ENCODE results near the gene P2RX7.

Gene P2RX7

DNA sequence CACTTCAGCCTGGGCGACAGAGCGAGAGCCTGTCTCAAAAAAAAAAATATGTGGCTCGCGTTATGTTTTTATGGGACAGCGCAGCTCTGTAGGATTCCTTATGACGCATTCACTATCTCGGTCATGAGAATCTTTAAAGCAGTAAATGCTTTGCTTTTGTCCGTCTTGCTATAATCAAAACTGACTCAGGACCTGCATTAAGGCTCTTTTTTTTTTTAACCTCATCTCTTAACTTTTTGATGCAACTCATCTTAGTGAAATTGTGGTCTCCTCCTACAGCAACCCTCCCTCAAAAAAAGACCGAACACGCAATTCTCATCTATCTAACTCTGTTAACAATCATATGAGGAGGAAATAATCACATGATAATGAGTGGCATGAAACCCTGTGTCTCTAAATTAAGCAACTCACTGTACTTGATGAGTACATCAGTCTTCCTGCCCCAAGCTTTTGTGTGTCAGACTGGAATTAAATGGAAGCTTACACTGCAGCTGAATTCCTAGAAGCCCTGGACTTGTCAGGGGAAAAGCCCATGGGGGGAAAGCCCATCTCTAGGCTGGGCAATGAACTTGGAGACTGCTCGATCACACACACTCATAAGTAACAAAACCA is 81.6 kb downstream of the P2RX7 start:
- no peaks in the 10 kb centered on the region for H4K20me1 ChIP-seq (ENCODE audit: insufficient read depth, low read length)
- H3K4me3 ChIP-seq (ENCODE audit: low read depth in 1 of 2, low read length in 2 of 2) = no peak overlapping the region
- DNase-seq = no peak
- H3K9ac ChIP-seq (ENCODE audit: low read depth, low read length) = no peak overlapping the region
- peaks cover 9% of the 10 kb centered on the region for H3K36me3 ChIP-seq (ENCODE audit: insufficient read depth, low read length)
- H3K79me2 ChIP-seq (ENCODE audit: insufficient read depth, low read length) = peaks cover 10% of the 10 kb centered on the region; the same call in 1 of the 2 replicates
- TF ChIP-seq, protein P1, sequence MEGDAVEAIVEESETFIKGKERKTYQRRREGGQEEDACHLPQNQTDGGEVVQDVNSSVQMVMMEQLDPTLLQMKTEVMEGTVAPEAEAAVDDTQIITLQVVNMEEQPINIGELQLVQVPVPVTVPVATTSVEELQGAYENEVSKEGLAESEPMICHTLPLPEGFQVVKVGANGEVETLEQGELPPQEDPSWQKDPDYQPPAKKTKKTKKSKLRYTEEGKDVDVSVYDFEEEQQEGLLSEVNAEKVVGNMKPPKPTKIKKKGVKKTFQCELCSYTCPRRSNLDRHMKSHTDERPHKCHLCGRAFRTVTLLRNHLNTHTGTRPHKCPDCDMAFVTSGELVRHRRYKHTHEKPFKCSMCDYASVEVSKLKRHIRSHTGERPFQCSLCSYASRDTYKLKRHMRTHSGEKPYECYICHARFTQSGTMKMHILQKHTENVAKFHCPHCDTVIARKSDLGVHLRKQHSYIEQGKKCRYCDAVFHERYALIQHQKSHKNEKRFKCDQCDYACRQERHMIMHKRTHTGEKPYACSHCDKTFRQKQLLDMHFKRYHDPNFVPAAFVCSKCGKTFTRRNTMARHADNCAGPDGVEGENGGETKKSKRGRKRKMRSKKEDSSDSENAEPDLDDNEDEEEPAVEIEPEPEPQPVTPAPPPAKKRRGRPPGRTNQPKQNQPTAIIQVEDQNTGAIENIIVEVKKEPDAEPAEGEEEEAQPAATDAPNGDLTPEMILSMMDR (IDR thresholded peaks at IDR 0.05; ENCODE audit: borderline replicate concordance, extremely low read depth, low read length, poor library complexity, severe bottlenecking) = no peak
- TF ChIP-seq EZH2 (IDR thresholded peaks at IDR 0.05; ENCODE audit: borderline replicate concordance, low read depth, low read length, severe bottlenecking) = no peak
- no peaks in the 10 kb centered on the region for H3K9me3 ChIP-seq (ENCODE audit: insufficient read depth, low read length, severe bottlenecking)
- H2AFZ ChIP-seq (ENCODE audit: low read depth, low read length) = no peak overlapping the region
- no peak overlapping the region for H3K4me2 ChIP-seq (ENCODE audit: insufficient read depth, low read length)
- H3K27ac ChIP-seq (ENCODE audit: low read length) = no peak overlapping the region
- H3K4me1 ChIP-seq (ENCODE audit: insufficient read depth, low read length) = peaks cover 17% of the 10 kb centered on the region
- H3K27me3 ChIP-seq (ENCODE audit: insufficient read depth, low read length, poor library complexity) = no peaks in the 10 kb centered on the region
- no peak for ATAC-seq (ENCODE audit: insufficient read depth, low read depth)

DNA sequence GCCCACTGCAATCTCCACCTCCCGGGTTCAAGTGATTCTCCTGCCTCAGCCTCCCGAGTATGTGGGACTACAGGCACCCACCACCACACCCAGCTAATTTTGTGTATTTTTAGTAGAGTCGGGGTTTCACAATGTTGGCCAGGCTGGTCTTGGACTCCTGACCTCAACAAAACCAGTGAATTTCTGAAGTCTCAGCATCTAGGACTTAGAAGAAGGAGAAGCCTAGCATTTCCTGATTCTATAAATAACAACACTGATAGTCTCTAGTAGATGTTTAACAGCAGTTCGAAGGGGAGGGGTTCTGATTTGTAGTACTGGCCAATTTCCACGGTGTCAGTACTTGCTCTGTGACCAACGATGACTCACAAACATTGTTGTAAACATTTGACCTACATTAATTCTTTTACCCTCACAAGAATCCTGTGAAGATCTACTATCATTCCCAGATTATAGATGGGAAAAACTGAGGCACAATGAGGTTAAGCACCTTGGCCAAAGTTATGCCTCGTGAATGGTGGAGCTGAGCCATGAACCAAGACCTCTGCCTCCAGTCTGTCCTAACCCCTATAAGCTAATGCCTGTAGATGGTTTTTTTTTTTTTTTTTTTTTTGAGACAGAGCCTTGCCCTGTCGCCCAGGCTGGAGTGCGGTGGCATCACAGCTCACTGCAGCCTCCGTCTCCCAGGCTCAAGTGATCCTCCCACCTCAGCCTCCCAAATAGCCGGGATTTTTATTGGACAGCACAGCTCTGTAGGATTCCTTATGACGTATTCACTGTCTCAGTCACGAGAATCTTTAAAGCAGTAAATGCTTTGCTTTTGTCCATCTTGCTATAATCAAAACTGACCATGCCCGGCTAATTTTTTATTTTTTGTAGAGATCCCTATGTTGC is 82.4 kb downstream of the P2RX7 start:
- H3K9me3 ChIP-seq (ENCODE audit: insufficient read depth, low read length, severe bottlenecking) = no peaks in the 10 kb centered on the region
- ATAC-seq (ENCODE audit: insufficient read depth, low read depth) (no peak), DNase-seq (no peak)
- H2AFZ ChIP-seq (ENCODE audit: low read depth, low read length) = no peak overlapping the region
- no peak overlapping the region for H3K4me3 ChIP-seq (ENCODE audit: low read depth in 1 of 2, low read length in 2 of 2)
- no peaks in the 10 kb centered on the region for H3K27me3 ChIP-seq (ENCODE audit: insufficient read depth, low read length, poor library complexity)
- no peak overlapping the region for H3K27ac ChIP-seq (ENCODE audit: low read length)
- no peaks in the 10 kb centered on the region for H4K20me1 ChIP-seq (ENCODE audit: insufficient read depth, low read length)
- TF ChIP-seq EZH2 (IDR thresholded peaks at IDR 0.05; ENCODE audit: borderline replicate concordance, low read depth, low read length, severe bottlenecking) = no peak
- TF ChIP-seq, protein P1 (IDR thresholded peaks at IDR 0.05; ENCODE audit: borderline replicate concordance, extremely low read depth, low read length, poor library complexity, severe bottlenecking) = no peak
- peaks cover 9% of the 10 kb centered on the region for H3K36me3 ChIP-seq (ENCODE audit: insufficient read depth, low read length)
- no peak overlapping the region for H3K4me2 ChIP-seq (ENCODE audit: insufficient read depth, low read length)
- peaks cover 13% of the 10 kb centered on the region for H3K4me1 ChIP-seq (ENCODE audit: insufficient read depth, low read length)
- no peak overlapping the region for H3K9ac ChIP-seq (ENCODE audit: low read depth, low read length)
- H3K79me2 ChIP-seq (ENCODE audit: insufficient read depth, low read length) = peaks cover 10% of the 10 kb centered on the region; the same call in 1 of the 2 replicates

DNA sequence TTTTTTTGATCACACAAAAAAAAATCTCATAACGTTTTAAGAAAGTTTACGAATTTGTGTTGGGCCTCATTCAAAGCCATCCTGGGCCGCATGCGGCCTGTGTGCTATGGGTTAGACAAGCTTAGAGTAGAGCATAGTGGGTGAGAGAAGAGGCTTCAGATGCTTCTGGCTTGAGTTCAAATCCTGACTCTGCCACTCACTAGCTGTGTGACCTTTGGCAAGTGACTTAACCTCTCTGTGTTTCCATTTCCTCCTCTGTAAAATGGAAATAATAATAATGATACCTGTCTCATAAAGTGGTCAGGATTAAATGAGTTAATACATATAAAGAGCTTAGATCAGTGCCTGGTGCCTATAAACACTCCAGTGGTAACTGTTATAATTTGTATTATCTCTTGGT is 83.4 kb downstream of the P2RX7 start:
- no peak overlapping the region for H3K27ac ChIP-seq (ENCODE audit: low read length)
- H3K4me3 ChIP-seq (ENCODE audit: low read depth in 1 of 2, low read length in 2 of 2) = no peak overlapping the region
- no peak overlapping the region for H3K4me2 ChIP-seq (ENCODE audit: insufficient read depth, low read length)
- no peak for TF ChIP-seq EZH2 (IDR thresholded peaks at IDR 0.05; ENCODE audit: borderline replicate concordance, low read depth, low read length, severe bottlenecking)
- TF ChIP-seq, protein P1 (IDR thresholded peaks at IDR 0.05; ENCODE audit: borderline replicate concordance, extremely low read depth, low read length, poor library complexity, severe bottlenecking) = no peak
- peaks cover 9% of the 10 kb centered on the region; the same call in 1 of the 2 replicates for H3K36me3 ChIP-seq (ENCODE audit: insufficient read depth, low read length)
- no peak overlapping the region for H3K9ac ChIP-seq (ENCODE audit: low read depth, low read length)
- ATAC-seq (ENCODE audit: insufficient read depth, low read depth) = no peak
- H4K20me1 ChIP-seq (ENCODE audit: insufficient read depth, low read length) = no peaks in the 10 kb centered on the region
- H3K9me3 ChIP-seq (ENCODE audit: insufficient read depth, low read length, severe bottlenecking) = no peaks in the 10 kb centered on the region
- H3K79me2 ChIP-seq (ENCODE audit: insufficient read depth, low read length) = 0 out of 2 replicates have a peak, but pooled peaks cover 2% of the 10 kb centered on the region
- peaks cover 5% of the 10 kb centered on the region for H3K4me1 ChIP-seq (ENCODE audit: insufficient read depth, low read length)
- no peak for DNase-seq
- no peak overlapping the region for H2AFZ ChIP-seq (ENCODE audit: low read depth, low read length)
- no peaks in the 10 kb centered on the region for H3K27me3 ChIP-seq (ENCODE audit: insufficient read depth, low read length, poor library complexity)

Data from DND-41 (cell line).